ENCODE results near the gene CYLD. TPM values are rescaled to one million over a fixed set of nuclear protein-coding genes. Genes with fewer than 3 reads are reported as not detected.

CYLD gene
- total RNA-seq, 1 donor from 2014 or later: 27.9 TPM

- H3K27me3 ChIP-seq (ENCODE audit: control insufficient read depth, insufficient read depth, low read length): no peaks in the 10 kb centered on the region
- FAIRE-seq: no peak
- peaks cover 3% of the 10 kb centered on the region for H3K36me3 ChIP-seq (ENCODE audit: control insufficient read depth, insufficient read depth, low read length)
- no peak for DNase-seq (ENCODE audit: low read depth)
- no peak overlapping the region for H3K4me3 ChIP-seq (ENCODE audit: low read depth, low read length)
- TF ChIP-seq CTCF (IDR thresholded peaks at IDR 0.05; ENCODE audit: insufficient read depth, low read length, severe bottlenecking): no peak
Observed at GRCh38 chr16:50796829-50797228, 54.9 kb downstream of the CYLD start.

DNA sequence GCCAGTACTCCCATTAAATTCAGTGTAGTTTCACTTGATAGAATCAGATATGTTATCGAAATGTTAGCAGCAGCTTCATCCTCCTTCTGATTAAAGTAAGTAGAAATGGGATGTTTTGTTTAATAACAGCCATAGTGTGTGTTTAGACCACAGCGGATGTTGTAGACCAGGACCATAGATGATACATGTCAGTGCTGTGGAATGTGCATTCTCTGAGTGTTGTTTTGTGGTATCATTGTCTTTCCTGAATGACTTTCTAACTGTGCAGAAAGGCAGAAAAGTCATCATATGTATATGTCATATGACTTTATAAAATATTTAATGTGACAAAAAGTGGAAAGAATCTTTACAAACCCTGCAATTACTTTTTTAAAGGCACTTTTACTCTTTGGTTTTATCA is 55.6 kb downstream of the CYLD start:
- no peaks in the 10 kb centered on the region for H3K27me3 ChIP-seq (ENCODE audit: control insufficient read depth, insufficient read depth, low read length)
- peaks cover 3% of the 10 kb centered on the region for H3K36me3 ChIP-seq (ENCODE audit: control insufficient read depth, insufficient read depth, low read length)
- DNase-seq (ENCODE audit: low read depth) (no peak), FAIRE-seq (no peak)
- no peak overlapping the region for H3K4me3 ChIP-seq (ENCODE audit: low read depth, low read length)
- no peak for TF ChIP-seq CTCF (IDR thresholded peaks at IDR 0.05; ENCODE audit: insufficient read depth, low read length, severe bottlenecking)

DNA sequence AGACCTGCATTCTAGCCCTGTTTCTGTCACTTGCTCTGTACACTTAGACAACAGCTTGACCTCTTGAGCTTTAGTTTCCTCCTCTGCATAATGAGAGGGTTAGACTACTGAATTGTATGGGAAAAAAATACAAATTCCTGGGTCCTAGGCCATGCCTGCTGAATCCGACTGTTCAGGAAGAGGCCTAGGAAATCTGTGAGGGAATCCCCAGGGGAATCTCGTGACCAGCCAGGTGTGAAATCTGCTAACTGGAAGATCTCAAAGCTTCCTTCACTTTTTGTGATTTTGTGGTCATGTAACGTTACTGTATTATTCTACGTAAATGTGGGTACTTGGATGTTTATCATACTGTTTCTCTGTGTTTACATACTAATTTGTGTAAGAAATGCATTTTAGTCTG is 58.2 kb downstream of the CYLD start:
- no peaks in the 10 kb centered on the region for H3K27me3 ChIP-seq (ENCODE audit: control insufficient read depth, insufficient read depth, low read length)
- no peak for DNase-seq (ENCODE audit: low read depth)
- no peak for TF ChIP-seq CTCF (IDR thresholded peaks at IDR 0.05; ENCODE audit: insufficient read depth, low read length, severe bottlenecking)
- H3K4me3 ChIP-seq (ENCODE audit: low read depth, low read length): no peak overlapping the region
- no peak for FAIRE-seq
- peaks cover 3% of the 10 kb centered on the region for H3K36me3 ChIP-seq (ENCODE audit: control insufficient read depth, insufficient read depth, low read length)

GRCh38 chr16:50801036-50801435 is 59.1 kb downstream of the CYLD start:
- Histone ChIP-seq H3K4me3 (ENCODE audit: low read depth, low read length) (no peak overlapping the region), H3K36me3 (ENCODE audit: control insufficient read depth, insufficient read depth, low read length) (peaks cover 3% of the 10 kb centered on the region), H3K27me3 (ENCODE audit: control insufficient read depth, insufficient read depth, low read length) (no peaks in the 10 kb centered on the region)
- TF ChIP-seq CTCF (IDR thresholded peaks at IDR 0.05; ENCODE audit: insufficient read depth, low read length, severe bottlenecking): no peak
- DNase-seq (ENCODE audit: low read depth): no peak
- no peak for FAIRE-seq

DNA sequence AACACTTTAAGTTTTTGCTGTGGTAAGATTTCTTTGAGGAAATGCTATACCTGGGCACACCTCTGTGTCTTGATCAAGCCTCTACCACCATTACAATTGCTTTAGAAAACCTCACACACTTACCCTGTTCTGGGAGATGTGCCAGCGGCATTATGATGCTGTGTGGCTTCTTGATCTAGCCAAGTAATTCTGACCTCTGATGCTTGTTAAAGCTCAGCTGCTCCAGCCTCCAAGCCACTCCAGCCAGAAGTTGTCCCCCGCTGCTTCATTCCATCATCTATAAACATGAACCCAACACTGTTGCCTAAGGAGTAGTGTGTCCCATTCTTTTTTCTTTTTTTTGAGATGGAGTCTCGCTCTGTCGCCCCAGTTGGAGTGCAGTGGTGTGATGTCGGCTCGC is 60.1 kb downstream of the CYLD start:
- FAIRE-seq (no peak), DNase-seq (ENCODE audit: low read depth) (no peak)
- TF ChIP-seq CTCF (IDR thresholded peaks at IDR 0.05; ENCODE audit: insufficient read depth, low read length, severe bottlenecking): no peak
- peaks cover 1% of the 10 kb centered on the region for H3K36me3 ChIP-seq (ENCODE audit: control insufficient read depth, insufficient read depth, low read length)
- H3K27me3 ChIP-seq (ENCODE audit: control insufficient read depth, insufficient read depth, low read length): no peaks in the 10 kb centered on the region
- no peak overlapping the region for H3K4me3 ChIP-seq (ENCODE audit: low read depth, low read length)

- DNase-seq (ENCODE audit: low read depth) (no peak), FAIRE-seq (no peak)
- H3K4me3 ChIP-seq (ENCODE audit: low read depth, low read length): no peak overlapping the region
- TF ChIP-seq CTCF (IDR thresholded peaks at IDR 0.05; ENCODE audit: insufficient read depth, low read length, severe bottlenecking): no peak
- no peaks in the 10 kb centered on the region for H3K27me3 ChIP-seq (ENCODE audit: control insufficient read depth, insufficient read depth, low read length)
- peaks cover 1% of the 10 kb centered on the region for H3K36me3 ChIP-seq (ENCODE audit: control insufficient read depth, insufficient read depth, low read length)
Observed at GRCh38 chr16:50802961-50803360, 61.1 kb downstream of the CYLD start.
